ENCODE data around the gene NUF2. TPM values are rescaled to one million over a fixed set of nuclear protein-coding genes. Genes with fewer than 3 reads are reported as not detected.

Gene NUF2
- total and polyA plus RNA-seq, 4 donors, result 0.80 to 31.6 (median 1.0) TPM; not detected in 1

- no peaks in the 10 kb centered on the region for H3K4me1 ChIP-seq (ENCODE audit: control insufficient read depth in 4 of 4, insufficient read depth in 4 of 4, low read length in 3 of 4)
- H3K9me3 ChIP-seq (ENCODE audit: control insufficient read depth in 4 of 4, low read length in 3 of 4), result peaks cover 0 to 2% (median 0%) of the 10 kb centered on the region in 4 donors
- no peak overlapping the region for H3K27ac ChIP-seq (ENCODE audit: low read depth in 1 of 2, low read length in 2 of 2)
- no peak for TF ChIP-seq YY1 (IDR thresholded peaks at IDR 0.05)
- TF ChIP-seq JUND (IDR thresholded peaks at IDR 0.05), result no peak
- no peak for TF ChIP-seq FOXA1 (IDR thresholded peaks at IDR 0.05)
- no peak for TF ChIP-seq FOXA2 (IDR thresholded peaks at IDR 0.05)
- TF ChIP-seq ZBTB33 (IDR thresholded peaks at IDR 0.05), result no peak
- TF ChIP-seq, protein P1, sequence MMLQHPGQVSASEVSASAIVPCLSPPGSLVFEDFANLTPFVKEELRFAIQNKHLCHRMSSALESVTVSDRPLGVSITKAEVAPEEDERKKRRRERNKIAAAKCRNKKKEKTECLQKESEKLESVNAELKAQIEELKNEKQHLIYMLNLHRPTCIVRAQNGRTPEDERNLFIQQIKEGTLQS (IDR thresholded peaks at IDR 0.05), result no peak
- TF ChIP-seq CTCF (IDR thresholded peaks at IDR 0.05; ENCODE audit: low read depth, low read length, missing input control), result no peak
- no peak for TF ChIP-seq EGR1 (IDR thresholded peaks at IDR 0.05; ENCODE audit: low read depth in 2 of 2)
- TF ChIP-seq SP1 (IDR thresholded peaks at IDR 0.05), result no peak
- TF ChIP-seq HNF4G (IDR thresholded peaks at IDR 0.05), result no peak
- TF ChIP-seq REST (IDR thresholded peaks at IDR 0.05), result no peak
- TF ChIP-seq RXRA (IDR thresholded peaks at IDR 0.05), result no peak
- no peak for TF ChIP-seq MAX (IDR thresholded peaks at IDR 0.05)
- TF ChIP-seq HNF4A (conservative IDR thresholded peaks at IDR 0.05), result no peak
- no peak for TF ChIP-seq GABPA (IDR thresholded peaks at IDR 0.05 in 1 of 2, conservative IDR thresholded peaks at IDR 0.05 in 1 of 2)
- TF ChIP-seq NR2F2 (IDR thresholded peaks at IDR 0.05), result no peak
- no peak for TF ChIP-seq RAD21 (IDR thresholded peaks at IDR 0.05)
- TF ChIP-seq TAF1 (conservative IDR thresholded peaks at IDR 0.05), result no peak
- 96% methylated on average over 2 of the region's 2 CpGs for WGBS
- H3K4me3 ChIP-seq (ENCODE audit: low read depth in 1 of 3, low read length in 3 of 3), result no peak overlapping the region
- H3K27me3 ChIP-seq (ENCODE audit: control insufficient read depth in 4 of 4, insufficient read depth in 4 of 4, low read length in 3 of 4), result no peaks in the 10 kb centered on the region
- no peak for DNase-seq (ENCODE audit: low spot score)
- H3K9ac ChIP-seq (ENCODE audit: low read depth in 1 of 2, low read length in 2 of 2), result no peak overlapping the region
- no peaks in the 10 kb centered on the region for H3K36me3 ChIP-seq (ENCODE audit: control insufficient read depth in 4 of 4, insufficient read depth in 3 of 4, low read depth in 1 of 4, low read length in 3 of 4)
Observed at GRCh38 chr1:163273766-163274441, 47.9 kb upstream of the NUF2 start.
